ENCODE results near the gene EIF4G3. TPM values are rescaled to one million over a fixed set of nuclear protein-coding genes. Genes with fewer than 3 reads are reported as not detected.
"Not testable (repeated sequence)": the region's sequence is repeated elsewhere in the genome, so short reads cannot be mapped to it uniquely, and the experiment has no call there.

EIF4G3 gene
- total RNA-seq, 1 experiment from 2014 or later = 23.2 TPM

GRCh38 chr1:21106709-21107108 lies 70.0 kb downstream of the EIF4G3 start:
- no peak for DNase-seq (ENCODE audit: low spot score)

GRCh38 chr1:21106238-21106637 lies 70.5 kb downstream of the EIF4G3 start:
- DNase-seq (ENCODE audit: low spot score) = no peak

- DNase-seq (ENCODE audit: low spot score) = no peak
These were observed 70.9 kb downstream of the EIF4G3 start for GRCh38 chr1:21105807-21106206.

- DNase-seq (ENCODE audit: low spot score) = no peak
These were observed 72.0 kb downstream of the EIF4G3 start for GRCh38 chr1:21104683-21105082.

- DNase-seq (ENCODE audit: low spot score) = no peak
These were observed 76.2 kb downstream of the EIF4G3 start for GRCh38 chr1:21100481-21100921.

- no peak for DNase-seq (ENCODE audit: low spot score)
These were observed 76.9 kb downstream of the EIF4G3 start for GRCh38 chr1:21099869-21100131.

- no peak for DNase-seq (ENCODE audit: low spot score)
These were observed 77.4 kb downstream of the EIF4G3 start for GRCh38 chr1:21099034-21099868.

- DNase-seq (ENCODE audit: low spot score) = no peak
These were observed 78.3 kb downstream of the EIF4G3 start for GRCh38 chr1:21098186-21098915.

- no peak for DNase-seq (ENCODE audit: low spot score)
These were observed 79.0 kb downstream of the EIF4G3 start for GRCh38 chr1:21097729-21098128.

- no peak for DNase-seq (ENCODE audit: low spot score)
These were observed 80.7 kb downstream of the EIF4G3 start for GRCh38 chr1:21095976-21096375.

- DNase-seq (ENCODE audit: low spot score) = not testable (repeated sequence)
These were observed 82.4 kb downstream of the EIF4G3 start for GRCh38 chr1:21094282-21094681.

GRCh38 chr1:21093271-21093958 lies 83.3 kb downstream of the EIF4G3 start:
- DNase-seq (ENCODE audit: low spot score) = not testable (repeated sequence)

- not testable (repeated sequence) for DNase-seq (ENCODE audit: low spot score)
These were observed 84.2 kb downstream of the EIF4G3 start for GRCh38 chr1:21092545-21092944.

GRCh38 chr1:21091053-21091690 lies 85.5 kb downstream of the EIF4G3 start:
- DNase-seq (ENCODE audit: low spot score) = peak; percentile 71

- no peak for DNase-seq (ENCODE audit: low spot score)
These were observed 86.2 kb downstream of the EIF4G3 start for GRCh38 chr1:21090463-21090862.

- no peak for DNase-seq (ENCODE audit: low spot score)
These were observed 87.0 kb downstream of the EIF4G3 start for GRCh38 chr1:21089731-21090130.

- DNase-seq (ENCODE audit: low spot score) = no peak
These were observed 87.4 kb downstream of the EIF4G3 start for GRCh38 chr1:21089299-21089698.

GRCh38 chr1:21084111-21084810 lies 92.4 kb downstream of the EIF4G3 start:
- DNase-seq (ENCODE audit: low spot score) = no peak

- DNase-seq (ENCODE audit: low spot score) = no peak
These were observed 94.6 kb downstream of the EIF4G3 start for GRCh38 chr1:21082073-21082472.

- no peak for DNase-seq (ENCODE audit: low spot score)
These were observed 99.6 kb downstream of the EIF4G3 start for GRCh38 chr1:21077085-21077484.

GRCh38 chr1:21072721-21073120 lies 104.0 kb downstream of the EIF4G3 start:
- no peak for DNase-seq (ENCODE audit: low spot score)

- no peak for DNase-seq (ENCODE audit: low spot score)
These were observed 107.1 kb downstream of the EIF4G3 start for GRCh38 chr1:21069549-21069948.
